Ovary (tissue), 9 donors: ENCODE results near the gene AIFM1. TPM values are rescaled to one million over a fixed set of nuclear protein-coding genes. Genes with fewer than 3 reads are reported as not detected.

Experiments
- DNase-seq, 5 donors: peaks; one replicate each; pipeline ENCODE4 v3.0.0-alpha.2; 2019 to 2020
- H3K27ac ChIP-seq, 2 donors: fragments of 200-600 bp; one replicate each; pipeline versions ENCODE4 v1.5.1 to v1.8.0; 2019 to 2022
- H3K27me3 ChIP-seq: fragments of 200-600 bp; one replicate; pipeline ENCODE4 v1.8.0; 2022
- H3K36me3 ChIP-seq: fragments of 200-600 bp; sonication (generic); one replicate; pipeline ENCODE4 v1.5.1; 2019
- H3K4me1 ChIP-seq: one replicate; pipeline ENCODE4 v1.8.1; 2013; ENCODE audit warnings: mild to moderate bottlenecking, moderate library complexity; ENCODE audit not compliant: insufficient read depth
- H3K4me3 ChIP-seq: fragments of 200-600 bp; sonication (generic); one replicate; pipeline ENCODE4 v1.5.1; 2017
- H3K9me3 ChIP-seq, 2 donors: fragments of 200-600 bp in 1 of 2; sonication (generic) in 1 of 2; one replicate each; pipeline versions ENCODE4 v1.5.1 to v1.8.1; 2013 to 2019; ENCODE audit warnings: mild to moderate bottlenecking in 1 of 2, moderate library complexity in 1 of 2
- CTCF ChIP-seq, 3 donors: fragments of 450-650 bp in 2 of 3; fragments of 200-600 bp in 1 of 3; IDR thresholded peaks; one replicate each; pipeline versions ENCODE4 v1.5.1 to v1.8.0; 2016 to 2022; ENCODE audit warnings: antibody characterized with exemption in 3 of 3, mild to moderate bottlenecking in 1 of 3
- EP300 ChIP-seq: sonication (generic); formaldehyde crosslinking; IDR thresholded peaks from one replicate; pipeline ENCODE4 v1.6.1; 2017; ENCODE audit warnings: antibody characterized with exemption
- POLR2A ChIP-seq: fragments of 450-650 bp; IDR thresholded peaks from one replicate; pipeline ENCODE4 v1.6.1; 2017; ENCODE audit warnings: antibody characterized with exemption, mild to moderate bottlenecking, moderate library complexity
- WGBS, 3 donors: extraction: QIAGEN DNeasy Blood & Tissue Kit in 1 of 3; methylation state at CpG; one replicate each; pipeline versions ENCODE4 v1.1.5 to v1.1.7; 2013 to 2017; 5-methylcytosine and 5-hydroxymethylcytosine counted together
- intact Hi-C, 4 donors: fragments of 100-400 bp; cut with DNase I; formaldehyde crosslinking; loops; one replicate each; pipeline versions ENCODE4 v1.11.0 to v1.15.1; 2022 to 2023
- polyA plus RNA-seq, 2 donors: library from polyadenylated mRNA; stranded (reverse); fragments of 200-250 nt in 1 of 2; fragments of 350-450 nt in 1 of 2; fragmentation: Illumina TruSeq in 1 of 2; extraction: RNeasy Lipid Tissue Mini Kit (QIAGEN cat#74804) in 1 of 2; gene quantifications; one replicate each; pipeline ENCODE4 v1.2.3, GENCODE V29; 2013 to 2014
- total RNA-seq, 7 donors: library from RNA; depleted of rRNA in 2 of 7; stranded (reverse); fragments of >200 nt in 2 of 7; fragmentation: NEBNext Ultra II Directional in 3 of 7; extraction: Animal tissue kit (Norgen Biotek cat#: 25700) in 3 of 7; gene quantifications; one replicate each; pipeline versions ENCODE4 v1.1.0 to v1.2.4, GENCODE V29; 2016 to 2023
- donor health status: DM: no; HTN: no; CAD: no; lungs with moderate emphysema.
- donor health status: DM: no; HTN: no; CAD: no.
- donor health status: Bipolar disorder and iron deficiency.
- donor health status: DM: yes; HTN: yes; CAD: no.
- donor health status: DM: no; HTN: no; CAD: no.
- donor health status: DM: yes; HTN: yes; CAD: no.

AIFM1 gene
- total and polyA plus RNA-seq, 9 donors = 5.2 to 51.4 (median 20.5) TPM

- intact Hi-C loops = loop anchor here in 2 of 4 donors (10.0 kb wide), 1 partner anchor 94 kb away; no protein-coding TSS in a partner anchor
- no peak for DNase-seq
- no peaks in the 10 kb centered on the region for H3K4me1 ChIP-seq
- H3K27ac ChIP-seq = no peak overlapping the region
- WGBS, 3 donors = 73 to 77% (median 75%) methylated on average over 5 of the region's 5 CpGs
- no peak overlapping the region for H3K4me3 ChIP-seq
- no peaks in the 10 kb centered on the region for H3K9me3 ChIP-seq
- H3K36me3 ChIP-seq = no peaks in the 10 kb centered on the region
- H3K27me3 ChIP-seq = no peaks in the 10 kb centered on the region
- TF ChIP-seq CTCF (IDR thresholded peaks at IDR 0.05) = no peak
- TF ChIP-seq EP300 = no peak
- TF ChIP-seq POLR2A = no peak
Measured at GRCh38 chrX:130179170-130179569, 13.5 kb upstream of the AIFM1 start.

- TF ChIP-seq POLR2A (no peak), CTCF (IDR thresholded peaks at IDR 0.05) (no peak), EP300 (no peak)
- Histone ChIP-seq H3K4me3 (no peak overlapping the region), H3K27ac (no peak overlapping the region), H3K4me1 (no peaks in the 10 kb centered on the region), H3K36me3 (no peaks in the 10 kb centered on the region), H3K9me3 (no peaks in the 10 kb centered on the region), H3K27me3 (no peaks in the 10 kb centered on the region)
- intact Hi-C loops = loop anchor here in 2 of 4 donors (10.0 kb wide), 1 partner anchor 92 kb away; no protein-coding TSS in a partner anchor
- WGBS, 3 donors = 43 to 63% (median 44%) methylated on average over 4 of the region's 4 CpGs
- DNase-seq = no peak
Measured at GRCh38 chrX:130176942-130177341, 11.3 kb upstream of the AIFM1 start.

DNA sequence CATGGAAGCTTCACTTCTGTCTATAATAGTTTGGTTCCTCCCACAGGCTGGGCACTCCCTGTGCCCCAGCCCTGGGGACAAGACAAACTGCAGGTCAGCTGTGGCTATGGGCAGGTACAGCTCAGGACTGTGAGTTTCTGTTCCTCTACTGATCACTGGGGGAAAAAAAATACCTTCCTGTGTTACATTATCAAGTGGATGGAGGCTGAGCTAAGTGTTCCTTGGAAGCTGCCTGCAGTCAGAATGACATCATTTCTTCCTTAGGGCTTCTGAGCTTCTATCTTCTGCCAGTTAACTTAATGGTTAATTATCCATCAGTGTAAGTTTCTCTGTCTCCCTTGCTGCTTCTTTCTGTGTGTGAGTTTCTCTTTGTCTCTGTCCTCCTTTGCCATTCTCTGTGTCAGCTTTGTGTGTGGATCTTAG is 10.7 kb upstream of the AIFM1 start:
- Histone ChIP-seq H3K9me3 (no peaks in the 10 kb centered on the region), H3K4me3 (no peak overlapping the region), H3K4me1 (no peaks in the 10 kb centered on the region), H3K36me3 (no peaks in the 10 kb centered on the region), H3K27ac (no peak overlapping the region), H3K27me3 (no peaks in the 10 kb centered on the region)
- no peak for DNase-seq
- TF ChIP-seq CTCF (IDR thresholded peaks at IDR 0.05) (no peak), POLR2A (no peak), EP300 (no peak)
- intact Hi-C loops = loop anchor here in 2 of 4 donors (10.0 kb wide), 1 partner anchor 92 kb away; no protein-coding TSS in a partner anchor

DNA sequence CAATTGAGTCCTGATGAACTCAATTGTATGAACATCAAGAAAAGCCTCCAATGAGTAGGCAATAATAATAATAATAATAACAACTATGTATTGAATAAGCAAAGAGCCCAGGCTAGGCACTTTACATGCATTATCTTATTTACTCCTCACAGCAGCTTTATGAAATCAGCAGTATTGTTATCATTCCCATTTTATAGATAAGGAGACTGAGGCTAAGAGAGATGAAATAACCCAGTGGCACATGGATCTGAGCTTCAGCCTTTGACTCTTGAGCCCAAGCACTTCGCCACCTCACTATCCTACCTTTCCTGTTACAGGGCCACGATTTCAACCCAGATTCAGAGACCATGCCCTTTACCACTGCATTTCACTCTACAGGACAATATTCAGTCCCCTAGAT is 9.3 kb upstream of the AIFM1 start:
- intact Hi-C loops = loop anchor here (5.0 to 10.0 kb wide), 3 partner anchors 63 to 93 kb away; partner anchors contain the start of gene ELF4 (in 1 of the 4)
- Histone ChIP-seq H3K36me3 (no peaks in the 10 kb centered on the region), H3K9me3 (no peaks in the 10 kb centered on the region), H3K4me3 (no peak overlapping the region), H3K27ac (no peak overlapping the region), H3K4me1 (no peaks in the 10 kb centered on the region), H3K27me3 (no peaks in the 10 kb centered on the region)
- 74 to 87% (median 83%) methylated on average over 2 of the region's 2 CpGs for WGBS, 3 donors
- DNase-seq = no peak
- no peak for TF ChIP-seq EP300
- no peak for TF ChIP-seq CTCF (IDR thresholded peaks at IDR 0.05)
- no peak for TF ChIP-seq POLR2A
